ENCODE results near the gene LDLRAD3.

The LDLRAD3 gene

GRCh38 chr11:35944503-35945136 lies 758 bp downstream of the LDLRAD3 start:
- Histone ChIP-seq H3K9ac (ENCODE audit: low read depth, low read length) (peak overlapping the region; percentile 75; the same call in 1 of the 2 replicates), H3K4me3 (ENCODE audit: low read length) (peak overlapping the region; percentile 88), H3K36me3 (ENCODE audit: insufficient read depth, low read depth, low read length) (no peaks in the 10 kb centered on the region), H3K27me3 (ENCODE audit: insufficient read depth, low read length) (peaks cover 31% of the 10 kb centered on the region), H3K4me1 (ENCODE audit: insufficient read depth, low read length) (peaks cover 25% of the 10 kb centered on the region), H3K9me3 (ENCODE audit: insufficient read depth, low read depth, low read length) (no peaks in the 10 kb centered on the region), H3K27ac (ENCODE audit: low read length) (no peak overlapping the region)

DNA sequence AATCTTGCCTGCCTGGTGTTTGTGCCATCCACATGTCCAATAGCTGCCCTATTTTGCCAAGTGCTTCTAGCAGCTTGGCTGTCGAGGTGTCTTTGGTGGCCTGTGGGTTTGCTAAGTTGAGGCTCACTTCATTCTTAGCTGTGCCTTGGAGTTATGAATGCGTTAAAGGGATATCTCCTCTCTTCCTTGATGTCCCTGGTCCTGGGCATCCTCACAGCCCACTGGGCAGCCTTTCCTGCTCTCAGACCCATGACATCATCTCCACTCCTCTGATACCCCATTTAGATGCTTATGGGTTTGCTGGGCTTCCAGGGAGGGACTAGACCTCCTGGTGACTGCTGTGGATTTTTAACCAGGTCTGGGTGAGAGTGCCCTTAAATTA lies 1.3 kb downstream of the LDLRAD3 start:
- H3K27me3 ChIP-seq (ENCODE audit: insufficient read depth, low read length), result peaks cover 31% of the 10 kb centered on the region
- H3K9me3 ChIP-seq (ENCODE audit: insufficient read depth, low read depth, low read length), result no peaks in the 10 kb centered on the region
- peaks cover 25% of the 10 kb centered on the region for H3K4me1 ChIP-seq (ENCODE audit: insufficient read depth, low read length)
- H3K9ac ChIP-seq (ENCODE audit: low read depth, low read length), result no peak overlapping the region
- H3K4me3 ChIP-seq (ENCODE audit: low read length), result peak overlapping the region; percentile 88
- H3K27ac ChIP-seq (ENCODE audit: low read length), result no peak overlapping the region
- no peaks in the 10 kb centered on the region for H3K36me3 ChIP-seq (ENCODE audit: insufficient read depth, low read depth, low read length)

- peaks cover 25% of the 10 kb centered on the region for H3K4me1 ChIP-seq (ENCODE audit: insufficient read depth, low read length)
- H3K4me3 ChIP-seq (ENCODE audit: low read length), result no peak overlapping the region
- H3K9ac ChIP-seq (ENCODE audit: low read depth, low read length), result no peak overlapping the region
- peaks cover 31% of the 10 kb centered on the region for H3K27me3 ChIP-seq (ENCODE audit: insufficient read depth, low read length)
- H3K36me3 ChIP-seq (ENCODE audit: insufficient read depth, low read depth, low read length), result no peaks in the 10 kb centered on the region
- H3K9me3 ChIP-seq (ENCODE audit: insufficient read depth, low read depth, low read length), result no peaks in the 10 kb centered on the region
- H3K27ac ChIP-seq (ENCODE audit: low read length), result no peak overlapping the region
These were observed 2.9 kb downstream of the LDLRAD3 start for GRCh38 chr11:35946766-35947165.

- Histone ChIP-seq H3K27ac (ENCODE audit: low read length) (no peak overlapping the region), H3K4me3 (ENCODE audit: low read length) (no peak overlapping the region), H3K9me3 (ENCODE audit: insufficient read depth, low read depth, low read length) (no peaks in the 10 kb centered on the region), H3K9ac (ENCODE audit: low read depth, low read length) (no peak overlapping the region), H3K36me3 (ENCODE audit: insufficient read depth, low read depth, low read length) (no peaks in the 10 kb centered on the region), H3K4me1 (ENCODE audit: insufficient read depth, low read length) (peaks cover 25% of the 10 kb centered on the region), H3K27me3 (ENCODE audit: insufficient read depth, low read length) (peaks cover 27% of the 10 kb centered on the region)
These were observed 3.6 kb downstream of the LDLRAD3 start for GRCh38 chr11:35947437-35947836.

DNA sequence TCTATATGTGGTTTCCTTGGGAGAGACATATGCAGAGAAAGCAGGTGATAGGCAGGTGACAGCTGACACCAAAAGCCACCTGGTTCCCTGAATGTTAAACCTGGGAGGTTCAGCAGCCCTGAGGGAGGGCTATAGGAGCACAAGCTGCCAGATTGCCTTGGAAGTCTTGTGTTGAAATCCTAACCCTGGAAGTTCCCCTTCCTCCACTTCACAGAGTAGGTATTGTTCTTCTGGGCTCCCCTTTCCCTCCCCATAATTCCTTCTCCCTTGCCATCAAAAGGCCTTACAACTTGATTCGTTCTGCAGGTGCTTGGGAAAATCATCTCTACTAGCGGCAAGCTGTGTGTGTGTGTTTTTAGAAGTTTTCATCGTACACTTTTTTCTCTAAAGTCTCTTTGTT lies 5.4 kb downstream of the LDLRAD3 start:
- Histone ChIP-seq H3K36me3 (ENCODE audit: insufficient read depth, low read depth, low read length) (no peaks in the 10 kb centered on the region), H3K27ac (ENCODE audit: low read length) (no peak overlapping the region), H3K4me1 (ENCODE audit: insufficient read depth, low read length) (peaks cover 17% of the 10 kb centered on the region), H3K9me3 (ENCODE audit: insufficient read depth, low read depth, low read length) (no peaks in the 10 kb centered on the region), H3K4me3 (ENCODE audit: low read length) (no peak overlapping the region), H3K9ac (ENCODE audit: low read depth, low read length) (no peak overlapping the region), H3K27me3 (ENCODE audit: insufficient read depth, low read length) (peaks cover 18% of the 10 kb centered on the region)

DNA sequence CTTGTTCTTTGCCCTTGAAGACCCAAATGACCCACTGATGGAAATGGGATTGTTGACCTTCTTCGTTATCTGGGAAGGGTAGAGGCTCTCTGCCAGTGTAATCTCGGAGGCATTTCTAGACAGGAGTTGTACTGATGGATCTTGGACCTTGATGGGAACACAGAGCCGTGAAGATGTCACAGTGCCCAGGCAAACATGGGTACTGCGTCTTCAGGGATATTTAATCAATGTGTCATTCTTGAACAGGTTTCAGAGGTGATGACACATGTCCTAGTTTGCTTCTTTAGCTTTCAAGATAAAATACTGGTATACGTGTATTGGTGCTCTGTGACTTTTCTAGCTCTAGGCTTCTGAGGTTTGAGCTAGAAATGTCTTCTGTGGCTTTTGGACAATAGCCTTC lies 6.2 kb downstream of the LDLRAD3 start:
- H3K4me3 ChIP-seq (ENCODE audit: low read length), result no peak overlapping the region
- H3K36me3 ChIP-seq (ENCODE audit: insufficient read depth, low read depth, low read length), result no peaks in the 10 kb centered on the region
- no peaks in the 10 kb centered on the region for H3K9me3 ChIP-seq (ENCODE audit: insufficient read depth, low read depth, low read length)
- no peak overlapping the region for H3K27ac ChIP-seq (ENCODE audit: low read length)
- H3K9ac ChIP-seq (ENCODE audit: low read depth, low read length), result no peak overlapping the region
- H3K4me1 ChIP-seq (ENCODE audit: insufficient read depth, low read length), result peaks cover 17% of the 10 kb centered on the region
- peaks cover 10% of the 10 kb centered on the region for H3K27me3 ChIP-seq (ENCODE audit: insufficient read depth, low read length)

DNA sequence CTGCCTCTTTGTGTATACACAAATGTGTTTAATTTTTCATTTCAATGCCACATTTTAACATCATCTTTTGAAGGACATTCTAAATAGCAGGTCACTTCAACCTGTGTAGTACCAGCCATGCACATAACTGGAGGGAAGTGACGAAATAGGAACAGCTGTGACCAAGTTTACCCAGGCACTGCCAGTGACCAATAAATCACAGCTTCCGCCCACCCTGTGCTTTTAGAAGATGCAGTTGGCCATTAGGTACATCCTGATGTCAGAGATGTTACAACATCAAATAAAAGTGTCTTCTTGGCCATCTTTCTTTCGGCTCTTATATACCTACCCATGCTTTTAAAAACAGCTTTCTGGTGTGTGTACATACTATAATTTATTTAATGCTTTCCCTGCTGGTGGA lies 7.8 kb downstream of the LDLRAD3 start:
- H3K4me3 ChIP-seq (ENCODE audit: low read length), result no peak overlapping the region
- H3K4me1 ChIP-seq (ENCODE audit: insufficient read depth, low read length), result peaks cover 4% of the 10 kb centered on the region
- H3K27ac ChIP-seq (ENCODE audit: low read length), result no peak overlapping the region
- H3K9me3 ChIP-seq (ENCODE audit: insufficient read depth, low read depth, low read length), result no peaks in the 10 kb centered on the region
- no peaks in the 10 kb centered on the region for H3K36me3 ChIP-seq (ENCODE audit: insufficient read depth, low read depth, low read length)
- H3K27me3 ChIP-seq (ENCODE audit: insufficient read depth, low read length), result no peaks in the 10 kb centered on the region
- no peak overlapping the region for H3K9ac ChIP-seq (ENCODE audit: low read depth, low read length)

GRCh38 chr11:35953081-35953760 lies 9.4 kb downstream of the LDLRAD3 start:
- no peak overlapping the region for H3K9ac ChIP-seq (ENCODE audit: low read depth, low read length)
- no peak overlapping the region for H3K4me3 ChIP-seq (ENCODE audit: low read length)
- no peaks in the 10 kb centered on the region for H3K36me3 ChIP-seq (ENCODE audit: insufficient read depth, low read depth, low read length)
- H3K9me3 ChIP-seq (ENCODE audit: insufficient read depth, low read depth, low read length), result no peaks in the 10 kb centered on the region
- no peaks in the 10 kb centered on the region for H3K27me3 ChIP-seq (ENCODE audit: insufficient read depth, low read length)
- no peaks in the 10 kb centered on the region for H3K4me1 ChIP-seq (ENCODE audit: insufficient read depth, low read length)
- H3K27ac ChIP-seq (ENCODE audit: low read length), result no peak overlapping the region

GRCh38 chr11:35954205-35954604 lies 10.3 kb downstream of the LDLRAD3 start:
- no peaks in the 10 kb centered on the region for H3K4me1 ChIP-seq (ENCODE audit: insufficient read depth, low read length)
- H3K4me3 ChIP-seq (ENCODE audit: low read length), result no peak overlapping the region
- H3K36me3 ChIP-seq (ENCODE audit: insufficient read depth, low read depth, low read length), result no peaks in the 10 kb centered on the region
- H3K27me3 ChIP-seq (ENCODE audit: insufficient read depth, low read length), result no peaks in the 10 kb centered on the region
- H3K27ac ChIP-seq (ENCODE audit: low read length), result no peak overlapping the region
- H3K9me3 ChIP-seq (ENCODE audit: insufficient read depth, low read depth, low read length), result no peaks in the 10 kb centered on the region
- no peak overlapping the region for H3K9ac ChIP-seq (ENCODE audit: low read depth, low read length)

- Histone ChIP-seq H3K4me3 (ENCODE audit: low read length) (no peak overlapping the region), H3K36me3 (ENCODE audit: insufficient read depth, low read depth, low read length) (no peaks in the 10 kb centered on the region), H3K27ac (ENCODE audit: low read length) (no peak overlapping the region), H3K9me3 (ENCODE audit: insufficient read depth, low read depth, low read length) (no peaks in the 10 kb centered on the region), H3K4me1 (ENCODE audit: insufficient read depth, low read length) (no peaks in the 10 kb centered on the region), H3K27me3 (ENCODE audit: insufficient read depth, low read length) (no peaks in the 10 kb centered on the region), H3K9ac (ENCODE audit: low read depth, low read length) (no peak overlapping the region)
These were observed 11.8 kb downstream of the LDLRAD3 start for GRCh38 chr11:35955636-35956035.

DNA sequence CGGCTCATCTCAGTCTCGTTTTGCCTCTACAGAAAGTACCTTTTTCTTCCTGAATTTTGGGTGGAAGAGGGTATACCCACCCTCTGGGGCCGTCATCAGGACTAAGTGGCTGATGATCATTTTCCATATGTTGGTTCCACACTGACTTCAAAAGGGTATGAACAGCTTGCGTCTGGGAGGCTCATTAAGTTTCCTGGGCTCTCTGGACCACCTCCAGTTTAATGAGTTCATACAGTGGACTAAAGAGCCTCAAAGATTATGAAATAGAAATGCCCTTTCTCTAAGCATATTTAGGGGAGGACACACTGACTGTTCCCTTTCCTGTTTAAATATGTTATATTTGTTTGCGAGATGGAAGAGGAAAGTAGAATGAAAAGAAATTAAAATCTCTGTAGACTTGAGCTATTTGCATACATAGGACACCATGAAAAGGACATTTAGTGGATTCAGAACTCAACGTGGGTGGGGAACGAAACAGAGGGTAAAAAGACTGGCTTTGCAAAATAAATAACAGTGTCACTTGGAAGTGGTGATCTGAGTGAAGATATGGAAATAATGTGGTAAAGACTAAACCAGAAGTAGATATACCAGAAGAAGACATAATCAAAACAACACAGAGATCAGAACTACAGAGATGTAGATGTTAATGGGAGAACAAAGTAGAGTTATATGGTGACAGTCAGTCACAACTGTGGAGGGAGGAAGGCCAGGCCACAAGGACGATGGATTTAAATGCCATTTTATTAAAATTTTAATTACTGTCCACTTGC lies 18.7 kb downstream of the LDLRAD3 start:
- no peak overlapping the region for H3K27ac ChIP-seq (ENCODE audit: low read length)
- no peak overlapping the region for H3K4me3 ChIP-seq (ENCODE audit: low read length)

GRCh38 chr11:35963911-35964310 lies 20.0 kb downstream of the LDLRAD3 start:
- peaks cover 9% of the 10 kb centered on the region; the same call in 1 of the 2 replicates for H3K4me1 ChIP-seq (ENCODE audit: insufficient read depth, low read length)
- H3K36me3 ChIP-seq (ENCODE audit: insufficient read depth, low read depth, low read length), result no peaks in the 10 kb centered on the region
- H3K4me3 ChIP-seq (ENCODE audit: low read length), result no peak overlapping the region
- H3K9me3 ChIP-seq (ENCODE audit: insufficient read depth, low read depth, low read length), result no peaks in the 10 kb centered on the region; the same call in 1 of the 2 replicates
- no peak overlapping the region for H3K27ac ChIP-seq (ENCODE audit: low read length)
- H3K27me3 ChIP-seq (ENCODE audit: insufficient read depth, low read length), result no peaks in the 10 kb centered on the region
- no peak overlapping the region for H3K9ac ChIP-seq (ENCODE audit: low read depth, low read length)

More for the DNA sequence above, 18.7 kb downstream of the LDLRAD3 start:
- Histone ChIP-seq H3K27me3 (ENCODE audit: insufficient read depth, low read length) (no peaks in the 10 kb centered on the region), H3K4me1 (ENCODE audit: insufficient read depth, low read length) (peaks cover 7% of the 10 kb centered on the region; the same call in 1 of the 2 replicates), H3K9me3 (ENCODE audit: insufficient read depth, low read depth, low read length) (no peaks in the 10 kb centered on the region; the same call in 1 of the 2 replicates), H3K36me3 (ENCODE audit: insufficient read depth, low read depth, low read length) (no peaks in the 10 kb centered on the region), H3K9ac (ENCODE audit: low read depth, low read length) (no peak overlapping the region)

Measured in iPS-20b (cell line).